Fibroblast of skin of abdomen (primary cell): ENCODE results near the gene CCR4.
A peak's percentile ranks its signal among the peaks of the same experiment; 100 is the strongest.
"Not testable (repeated sequence)": the region's sequence is repeated elsewhere in the genome, so short reads cannot be mapped to it uniquely, and the experiment has no call there.

Experiments
- DNase-seq: peaks from one replicate; pipeline ENCODE4 v3.0.0-alpha.2; 2013

Gene CCR4

DNA sequence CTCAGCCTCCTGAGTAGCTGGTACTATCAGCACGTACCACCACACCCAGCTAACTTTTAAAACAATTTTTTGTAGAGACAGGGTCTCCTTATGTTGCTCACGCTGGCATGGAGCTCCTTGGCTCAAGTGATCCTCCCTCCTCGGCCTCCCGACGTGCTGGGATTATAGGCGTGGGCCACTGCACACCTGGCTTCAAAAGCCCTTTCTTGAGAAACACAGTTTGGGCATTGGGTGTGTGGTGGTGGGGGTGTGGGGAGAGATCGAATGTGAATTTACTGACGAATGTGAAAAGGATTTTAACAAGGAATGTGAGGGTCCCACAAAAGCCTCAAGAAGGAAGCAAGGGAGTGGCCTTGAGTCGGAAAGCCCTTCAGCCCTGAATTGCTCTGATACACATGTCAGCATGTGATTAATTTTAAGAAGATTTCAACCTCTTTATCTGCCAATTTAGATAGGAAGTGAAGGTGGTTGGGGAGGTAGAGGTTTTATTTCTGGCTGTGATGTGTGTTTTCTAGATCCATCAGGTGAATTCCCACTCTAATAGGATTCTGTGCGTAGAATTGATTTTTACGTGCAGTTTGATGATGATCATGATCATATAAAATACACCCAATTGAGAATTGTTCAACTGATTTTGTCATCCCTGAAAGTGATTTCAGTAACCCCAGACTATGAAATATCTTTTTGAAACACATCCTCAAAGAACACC lies 1.1 kb downstream of the CCR4 start:
- DNase-seq, result no peak

- DNase-seq, result no peak
Measured at GRCh38 chr3:32954506-32954905, 3.1 kb downstream of the CCR4 start.

GRCh38 chr3:32956750-32957570 lies 5.5 kb downstream of the CCR4 start:
- peak; percentile 22 for DNase-seq

- no peak for DNase-seq
Measured at GRCh38 chr3:32958509-32958908, 7.1 kb downstream of the CCR4 start.

GRCh38 chr3:32959371-32959770 lies 7.9 kb downstream of the CCR4 start:
- DNase-seq, result no peak

DNA sequence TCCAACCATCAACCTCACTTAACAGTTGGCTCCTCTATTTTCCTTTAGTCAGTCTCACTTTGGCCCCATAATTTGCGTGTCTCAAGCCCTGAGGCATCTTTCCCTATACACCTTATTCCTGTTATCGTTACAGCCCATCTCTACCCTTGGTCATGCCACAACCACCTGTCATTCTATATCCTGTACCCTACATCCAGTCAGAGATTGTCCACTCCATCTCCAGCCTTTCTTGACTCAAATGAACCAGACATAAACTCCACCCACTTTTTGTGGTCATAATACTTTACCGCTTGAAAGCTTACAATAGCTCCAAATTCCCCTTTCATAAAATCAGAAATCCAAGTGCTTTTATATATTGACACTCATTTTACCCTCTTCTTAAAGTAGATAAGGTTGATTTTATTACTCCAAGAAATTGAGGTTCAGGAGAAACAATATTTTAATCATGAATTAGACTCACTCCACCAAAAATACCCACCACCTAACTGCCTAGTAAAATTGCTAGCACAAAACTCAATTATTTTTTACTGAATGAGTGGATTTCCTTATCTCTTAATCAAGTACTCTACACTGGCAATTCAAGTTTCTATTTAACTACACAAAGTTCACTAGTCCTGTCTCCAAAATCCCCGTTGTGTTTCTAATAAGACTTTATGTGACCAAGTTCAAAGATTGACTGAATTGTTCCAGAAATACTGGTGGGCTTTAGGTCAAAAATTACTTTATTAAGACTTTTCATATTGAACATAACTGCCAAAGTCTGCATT lies 9.1 kb downstream of the CCR4 start:
- DNase-seq, result no peak

- DNase-seq, result no peak
Measured at GRCh38 chr3:32961189-32961715, 9.8 kb downstream of the CCR4 start.

DNA sequence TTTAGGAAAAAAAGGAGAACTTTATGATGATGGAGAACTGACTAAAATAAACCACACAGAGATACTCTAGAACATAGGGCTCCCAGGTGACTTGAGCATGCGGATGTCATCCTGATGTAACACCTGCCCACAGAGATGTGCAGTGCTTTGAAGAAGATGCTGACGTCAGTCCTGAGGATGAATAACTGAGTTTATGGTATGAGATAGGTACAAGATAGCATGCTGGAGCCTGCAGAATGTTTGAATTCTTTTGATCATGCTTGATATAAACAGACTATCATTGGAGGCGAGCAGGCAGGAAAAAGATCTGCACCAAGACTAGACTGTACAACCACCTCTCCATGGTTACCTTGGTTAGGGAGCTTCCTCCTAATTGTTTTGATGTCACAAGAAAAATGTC lies 12.4 kb downstream of the CCR4 start:
- no peak for DNase-seq

- DNase-seq, result not testable (repeated sequence)
Measured at GRCh38 chr3:32964781-32965180, 13.3 kb downstream of the CCR4 start.

DNA sequence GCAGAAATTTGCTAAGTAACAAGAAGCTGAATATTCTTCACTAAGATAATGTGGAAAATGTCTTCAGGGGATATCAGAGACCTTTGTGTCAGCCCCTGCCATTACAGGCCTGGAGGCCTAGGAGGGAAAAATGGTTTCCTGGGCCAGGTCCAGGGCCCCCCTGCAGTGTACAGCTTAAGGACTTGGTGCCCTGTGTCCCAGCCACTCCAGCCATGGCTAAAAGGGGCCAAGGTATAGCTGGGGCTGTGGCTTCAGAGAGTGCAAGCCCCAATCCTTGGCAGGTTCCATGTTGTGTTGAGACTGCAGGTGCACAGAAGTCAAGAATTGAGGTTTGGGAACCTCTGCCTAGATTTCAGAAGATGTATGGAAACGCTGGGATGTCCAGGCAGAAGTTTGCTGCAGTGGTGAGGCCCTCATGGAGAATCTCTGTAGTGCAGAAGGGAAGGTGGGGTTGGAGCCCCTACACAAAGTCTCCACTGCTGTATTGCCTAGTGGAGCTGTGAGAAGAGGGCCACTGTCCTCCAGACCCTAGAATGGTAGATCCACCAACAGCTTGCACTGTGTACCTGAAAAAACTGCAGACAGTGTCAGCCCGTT lies 14.3 kb downstream of the CCR4 start:
- not testable (repeated sequence) for DNase-seq

- not testable (repeated sequence) for DNase-seq
Measured at GRCh38 chr3:32966627-32967026, 15.2 kb downstream of the CCR4 start.

GRCh38 chr3:32968166-32968919 lies 16.9 kb downstream of the CCR4 start:
- DNase-seq, result no peak

DNA sequence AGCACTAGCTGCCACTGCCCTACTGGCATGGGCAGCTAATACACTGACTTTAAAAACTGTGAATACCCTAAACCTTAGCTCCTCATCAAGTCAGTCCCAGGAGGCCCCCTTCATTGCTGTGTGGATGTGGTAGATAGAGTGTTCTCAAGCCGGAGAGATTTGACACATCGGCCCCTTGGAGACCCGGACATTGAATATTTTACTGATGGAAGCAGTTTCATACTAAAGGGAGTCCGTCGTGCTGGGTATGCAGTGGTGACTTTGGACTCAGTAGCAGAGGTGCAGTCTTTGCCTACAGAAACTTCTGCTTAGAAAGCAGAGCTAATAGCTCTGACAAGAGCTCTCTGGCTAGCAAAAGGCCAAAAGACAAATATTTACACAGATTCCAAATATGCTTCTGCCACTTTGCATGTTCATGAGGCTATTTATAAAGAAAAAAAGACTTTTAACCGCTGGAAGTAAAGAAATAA lies 17.5 kb downstream of the CCR4 start:
- no peak for DNase-seq

- no peak for DNase-seq
Measured at GRCh38 chr3:32969656-32970055, 18.2 kb downstream of the CCR4 start.

DNA sequence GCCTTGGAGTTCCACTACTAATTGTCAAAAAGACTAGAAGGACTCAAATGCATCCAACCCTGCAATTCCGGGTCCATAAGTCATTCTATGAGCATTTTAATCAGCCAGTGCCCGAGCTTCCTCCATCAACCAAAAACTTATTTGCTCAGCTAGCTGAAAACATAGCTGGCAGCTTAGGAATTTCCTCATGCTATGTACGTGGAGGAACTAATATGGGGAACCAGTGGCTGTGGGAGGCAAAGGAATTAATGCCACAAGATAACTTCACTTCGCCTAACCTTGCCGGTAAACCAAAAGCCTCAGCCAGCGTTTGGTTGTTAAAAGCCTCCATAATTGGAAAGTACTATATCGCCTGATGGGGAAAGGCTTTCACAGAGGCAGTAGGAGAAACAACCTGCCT lies 19.8 kb downstream of the CCR4 start:
- not testable (repeated sequence) for DNase-seq

- DNase-seq, result no peak
Measured at GRCh38 chr3:32972482-32973146, 21.2 kb downstream of the CCR4 start.

GRCh38 chr3:32973982-32974381 lies 22.5 kb downstream of the CCR4 start:
- no peak for DNase-seq

- no peak for DNase-seq
Measured at GRCh38 chr3:32975891-32976595, 24.6 kb downstream of the CCR4 start.

DNA sequence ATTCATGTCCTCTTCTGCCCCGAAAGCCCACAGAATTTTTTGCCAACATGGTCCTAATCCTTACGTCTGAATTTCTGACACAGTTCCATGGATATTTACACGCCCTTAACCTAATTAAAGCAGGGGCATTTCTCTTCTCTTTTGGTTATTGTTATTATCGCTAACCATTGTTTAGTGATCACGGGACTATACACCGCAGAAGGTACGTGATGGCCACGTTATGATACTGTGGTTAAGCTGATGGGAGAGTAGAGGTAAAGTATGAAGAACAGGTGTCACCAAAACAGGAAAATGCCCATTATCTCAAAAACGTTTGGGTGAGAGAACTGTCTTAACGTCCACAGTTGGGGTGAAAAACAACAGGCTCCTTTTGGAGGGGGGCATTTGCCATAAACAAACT lies 26.4 kb downstream of the CCR4 start:
- DNase-seq, result no peak

GRCh38 chr3:32978331-32978730 lies 26.9 kb downstream of the CCR4 start:
- DNase-seq, result no peak
